Measurements from ENCODE around the gene MACROD2. TPM values are rescaled to one million over a fixed set of nuclear protein-coding genes. Genes with fewer than 3 reads are reported as not detected.

MACROD2 gene
- total RNA-seq, 1 experiment from 2014 or later, result 1.6 TPM

DNA sequence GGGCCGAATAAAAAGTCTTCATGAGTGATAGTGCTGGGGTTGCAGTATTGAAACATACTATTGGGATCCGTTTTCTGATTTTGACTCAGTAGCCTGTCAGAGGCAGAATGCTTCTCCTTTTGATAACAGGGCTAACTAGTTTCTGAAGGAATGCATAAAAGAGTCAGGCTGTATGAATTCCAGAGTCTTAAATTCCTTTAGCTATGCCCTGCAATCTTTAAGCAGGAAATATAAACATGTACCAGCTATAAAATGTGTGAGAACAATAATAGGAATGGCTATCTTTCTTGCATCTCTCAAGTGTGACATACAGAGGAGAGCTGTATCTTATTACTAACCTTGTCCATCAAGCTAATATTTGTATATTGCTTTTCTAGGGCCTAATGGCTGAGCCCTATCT is 1660.8 kb downstream of the MACROD2 start:
- Histone ChIP-seq H2AFZ (ENCODE audit: low read length) (no peak overlapping the region), H2BK15ac (ENCODE audit: low read depth, low read length) (no peak overlapping the region), H3K23me2 (ENCODE audit: insufficient read length, low read depth, low read length, poor library complexity, severe bottlenecking) (no peaks in the 10 kb centered on the region), H3K4me2 (ENCODE audit: insufficient read depth, insufficient read length, low read length) (no peak overlapping the region), H3K23ac (ENCODE audit: insufficient read length, low read depth, low read length) (no peak overlapping the region), H3K4me1 (ENCODE audit: insufficient read depth, low read length) (peaks cover 2% of the 10 kb centered on the region; the same call in 1 of the 2 replicates), H2BK12ac (ENCODE audit: insufficient read length, low read depth, low read length) (no peak overlapping the region), H3K79me2 (ENCODE audit: insufficient read depth, low read length) (no peaks in the 10 kb centered on the region), H2BK5ac (ENCODE audit: insufficient read length, low read length) (no peak overlapping the region), H3K4ac (ENCODE audit: low read depth, low read length) (no peak overlapping the region), H3T11ph (ENCODE audit: low read length) (no peak overlapping the region), H4K5ac (ENCODE audit: insufficient read length, low read depth, low read length) (no peak overlapping the region), H3K56ac (ENCODE audit: insufficient read length, low read depth, low read length) (no peak overlapping the region), H3K9ac (ENCODE audit: extremely low read depth, insufficient read length, low read length) (no peak overlapping the region), H3K18ac (ENCODE audit: insufficient read length, low read depth, low read length) (no peak overlapping the region), H3K27me3 (ENCODE audit: insufficient read depth, low read length) (no peaks in the 10 kb centered on the region), H4K91ac (ENCODE audit: insufficient read length, low read depth, low read length) (no peak overlapping the region), H3K79me1 (ENCODE audit: insufficient read depth, low read depth, low read length, poor library complexity, severe bottlenecking) (no peaks in the 10 kb centered on the region), H3K9me3 (ENCODE audit: control insufficient read depth, low read depth, low read length) (no peaks in the 10 kb centered on the region), H2BK20ac (ENCODE audit: low read depth, low read length, poor library complexity, severe bottlenecking) (no peak overlapping the region), H3K14ac (ENCODE audit: insufficient read depth, low read length) (no peak overlapping the region), H2AK5ac (ENCODE audit: insufficient read length, low read length) (no peak overlapping the region), H2BK120ac (ENCODE audit: low read depth, low read length, poor library complexity, severe bottlenecking) (no peak overlapping the region), H3K27ac (ENCODE audit: insufficient read length, low read depth, low read length) (no peak overlapping the region), H4K8ac (replicated peaks; ENCODE audit: insufficient read length, low read depth, low read length) (no peak overlapping the region), H4K20me1 (ENCODE audit: control insufficient read depth, insufficient read depth, insufficient read length) (no peaks in the 10 kb centered on the region)
- no peak for DNase-seq
- peaks cover 23 to 34% of the 10 kb centered on the region in 2 experiments for H3K4me1 Mint-ChIP-seq
- H3K4me3 Mint-ChIP-seq, result no peak overlapping the region
- TF ChIP-seq, protein P1, sequence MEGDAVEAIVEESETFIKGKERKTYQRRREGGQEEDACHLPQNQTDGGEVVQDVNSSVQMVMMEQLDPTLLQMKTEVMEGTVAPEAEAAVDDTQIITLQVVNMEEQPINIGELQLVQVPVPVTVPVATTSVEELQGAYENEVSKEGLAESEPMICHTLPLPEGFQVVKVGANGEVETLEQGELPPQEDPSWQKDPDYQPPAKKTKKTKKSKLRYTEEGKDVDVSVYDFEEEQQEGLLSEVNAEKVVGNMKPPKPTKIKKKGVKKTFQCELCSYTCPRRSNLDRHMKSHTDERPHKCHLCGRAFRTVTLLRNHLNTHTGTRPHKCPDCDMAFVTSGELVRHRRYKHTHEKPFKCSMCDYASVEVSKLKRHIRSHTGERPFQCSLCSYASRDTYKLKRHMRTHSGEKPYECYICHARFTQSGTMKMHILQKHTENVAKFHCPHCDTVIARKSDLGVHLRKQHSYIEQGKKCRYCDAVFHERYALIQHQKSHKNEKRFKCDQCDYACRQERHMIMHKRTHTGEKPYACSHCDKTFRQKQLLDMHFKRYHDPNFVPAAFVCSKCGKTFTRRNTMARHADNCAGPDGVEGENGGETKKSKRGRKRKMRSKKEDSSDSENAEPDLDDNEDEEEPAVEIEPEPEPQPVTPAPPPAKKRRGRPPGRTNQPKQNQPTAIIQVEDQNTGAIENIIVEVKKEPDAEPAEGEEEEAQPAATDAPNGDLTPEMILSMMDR (conservative IDR thresholded peaks at IDR 0.05), result no peak
- no peaks in the 10 kb centered on the region for H3K27me3 Mint-ChIP-seq (ENCODE audit: low read depth)
- WGBS (ENCODE audit: extremely low coverage, insufficient read length, low lambda C conversion rate), result no CpG with 5 or more reads among the region's 2 CpGs
- H3K36me3 Mint-ChIP-seq (ENCODE audit: insufficient read depth in 1 of 3, low read depth in 3 of 3), result no peaks in the 10 kb centered on the region
- H3K27ac Mint-ChIP-seq, result no peak overlapping the region
- no peaks in the 10 kb centered on the region for H3K9me3 Mint-ChIP-seq

All from H9 (cell line).